Stimulated activated CD4-positive, alpha-beta T cell treated with anti-CD3 and anti-CD28 coated beads, Interleukin-15, amount 100 ng/mL, for 1 hour (primary cell): ENCODE data around the gene KCNS3.
"Not testable (repeated sequence)": the region's sequence is repeated elsewhere in the genome, so short reads cannot be mapped to it uniquely, and the experiment has no call there.

Experiments
- DNase-seq, 2 donors: peaks; one replicate each; pipeline ENCODE4 v3.0.0-alpha.2; 2020; ENCODE audit warnings: low read depth in 1 of 2, low spot score in 1 of 2

The KCNS3 gene

GRCh38 chr2:17940091-17940630, 61.7 kb downstream of the KCNS3 start:
- no peak for DNase-seq

- DNase-seq = no peak
Observed at GRCh38 chr2:17943444-17943843, 65.0 kb downstream of the KCNS3 start.

GRCh38 chr2:17947113-17947512, 68.6 kb downstream of the KCNS3 start:
- DNase-seq = no peak

GRCh38 chr2:17950006-17950405, 71.5 kb downstream of the KCNS3 start:
- DNase-seq = no peak

GRCh38 chr2:17951563-17951962, 73.1 kb downstream of the KCNS3 start:
- no peak for DNase-seq

GRCh38 chr2:17958466-17959092, 80.1 kb downstream of the KCNS3 start:
- no peak for DNase-seq

GRCh38 chr2:17959356-17959755, 80.9 kb downstream of the KCNS3 start:
- DNase-seq = no peak

- no peak for DNase-seq
Observed at GRCh38 chr2:17959833-17960232, 81.4 kb downstream of the KCNS3 start.

GRCh38 chr2:17960925-17961324, 82.5 kb downstream of the KCNS3 start:
- DNase-seq = no peak

- DNase-seq = no peak
Observed at GRCh38 chr2:17961789-17962188, 83.3 kb downstream of the KCNS3 start.

GRCh38 chr2:17962876-17963275, 84.4 kb downstream of the KCNS3 start:
- no peak for DNase-seq

- DNase-seq = not testable (repeated sequence)
Observed at GRCh38 chr2:17963571-17963970, 85.1 kb downstream of the KCNS3 start.

- no peak for DNase-seq
Observed at GRCh38 chr2:17965196-17965595, 86.7 kb downstream of the KCNS3 start.

- no peak for DNase-seq
Observed at GRCh38 chr2:17966798-17967197, 88.3 kb downstream of the KCNS3 start.

- DNase-seq = no peak
Observed at GRCh38 chr2:17969661-17970060, 91.2 kb downstream of the KCNS3 start.

GRCh38 chr2:17971531-17972125, 93.2 kb downstream of the KCNS3 start:
- DNase-seq = no peak

GRCh38 chr2:17972991-17973390, 94.5 kb downstream of the KCNS3 start:
- no peak for DNase-seq

GRCh38 chr2:17975401-17975800, 96.9 kb downstream of the KCNS3 start:
- DNase-seq = no peak

- DNase-seq = no peak
Observed at GRCh38 chr2:17976871-17977746, 98.6 kb downstream of the KCNS3 start.

- no peak for DNase-seq
Observed at GRCh38 chr2:17979707-17980106, 101.2 kb downstream of the KCNS3 start.

- no peak for DNase-seq
Observed at GRCh38 chr2:17981936-17982335, 103.5 kb downstream of the KCNS3 start.
